ENCODE results near the gene ITPR2. TPM values are rescaled to one million over a fixed set of nuclear protein-coding genes. Genes with fewer than 3 reads are reported as not detected.
"Not testable (repeated sequence)": the region's sequence is repeated elsewhere in the genome, so short reads cannot be mapped to it uniquely, and the experiment has no call there.

ITPR2 gene
- polyA plus RNA-seq, 1 experiment: 3.5 TPM

- DNase-seq (ENCODE audit: low read depth): no peak
- no peak overlapping the region for H3K4me3 ChIP-seq (ENCODE audit: low read depth, low read length)
- TF ChIP-seq, protein P1, sequence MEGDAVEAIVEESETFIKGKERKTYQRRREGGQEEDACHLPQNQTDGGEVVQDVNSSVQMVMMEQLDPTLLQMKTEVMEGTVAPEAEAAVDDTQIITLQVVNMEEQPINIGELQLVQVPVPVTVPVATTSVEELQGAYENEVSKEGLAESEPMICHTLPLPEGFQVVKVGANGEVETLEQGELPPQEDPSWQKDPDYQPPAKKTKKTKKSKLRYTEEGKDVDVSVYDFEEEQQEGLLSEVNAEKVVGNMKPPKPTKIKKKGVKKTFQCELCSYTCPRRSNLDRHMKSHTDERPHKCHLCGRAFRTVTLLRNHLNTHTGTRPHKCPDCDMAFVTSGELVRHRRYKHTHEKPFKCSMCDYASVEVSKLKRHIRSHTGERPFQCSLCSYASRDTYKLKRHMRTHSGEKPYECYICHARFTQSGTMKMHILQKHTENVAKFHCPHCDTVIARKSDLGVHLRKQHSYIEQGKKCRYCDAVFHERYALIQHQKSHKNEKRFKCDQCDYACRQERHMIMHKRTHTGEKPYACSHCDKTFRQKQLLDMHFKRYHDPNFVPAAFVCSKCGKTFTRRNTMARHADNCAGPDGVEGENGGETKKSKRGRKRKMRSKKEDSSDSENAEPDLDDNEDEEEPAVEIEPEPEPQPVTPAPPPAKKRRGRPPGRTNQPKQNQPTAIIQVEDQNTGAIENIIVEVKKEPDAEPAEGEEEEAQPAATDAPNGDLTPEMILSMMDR (IDR thresholded peaks at IDR 0.05; ENCODE audit: insufficient read depth, low read depth, low read length): no peak
- H3K27me3 ChIP-seq (ENCODE audit: control insufficient read depth, insufficient read depth, low read length): no peaks in the 10 kb centered on the region
- CTCF ChIA-PET: interaction anchor here (1.3 kb wide), 1 partner anchor 54 kb away, joined by 3 read pairs; no protein-coding TSS in a partner anchor
- POLR2A ChIA-PET: no interaction called here
- H3K36me3 ChIP-seq (ENCODE audit: control insufficient read depth, insufficient read depth, low read length): no peaks in the 10 kb centered on the region
These were observed 514.3 kb downstream of the ITPR2 start for GRCh38 chr12:26318661-26319068.

GRCh38 chr12:26317942-26318575 lies 514.9 kb downstream of the ITPR2 start:
- Histone ChIP-seq H3K4me3 (ENCODE audit: low read depth, low read length) (no peak overlapping the region), H3K36me3 (ENCODE audit: control insufficient read depth, insufficient read depth, low read length) (no peaks in the 10 kb centered on the region), H3K27me3 (ENCODE audit: control insufficient read depth, insufficient read depth, low read length) (no peaks in the 10 kb centered on the region)
- ChIA-PET POLR2A (no interaction called here), CTCF (interaction anchor here (1.3 kb wide), 1 partner anchor 54 kb away, joined by 3 read pairs; no protein-coding TSS in a partner anchor)
- TF ChIP-seq, protein P1 (IDR thresholded peaks at IDR 0.05; ENCODE audit: insufficient read depth, low read depth, low read length): no peak
- peak; percentile 13 for DNase-seq (ENCODE audit: low read depth)

- H3K36me3 ChIP-seq (ENCODE audit: control insufficient read depth, insufficient read depth, low read length); DNase-seq (ENCODE audit: low read depth); H3K4me3 ChIP-seq (ENCODE audit: low read depth, low read length); POLR2A ChIA-PET; H3K27me3 ChIP-seq (ENCODE audit: control insufficient read depth, insufficient read depth, low read length): not testable (repeated sequence)
- CTCF ChIA-PET: interaction anchor here (0.6 to 0.9 kb wide), 2 partner anchors 17 to 135 kb away, joined by 3 to 4 read pairs; no protein-coding TSS in a partner anchor
These were observed 518.9 kb downstream of the ITPR2 start for GRCh38 chr12:26314103-26314502.

DNA sequence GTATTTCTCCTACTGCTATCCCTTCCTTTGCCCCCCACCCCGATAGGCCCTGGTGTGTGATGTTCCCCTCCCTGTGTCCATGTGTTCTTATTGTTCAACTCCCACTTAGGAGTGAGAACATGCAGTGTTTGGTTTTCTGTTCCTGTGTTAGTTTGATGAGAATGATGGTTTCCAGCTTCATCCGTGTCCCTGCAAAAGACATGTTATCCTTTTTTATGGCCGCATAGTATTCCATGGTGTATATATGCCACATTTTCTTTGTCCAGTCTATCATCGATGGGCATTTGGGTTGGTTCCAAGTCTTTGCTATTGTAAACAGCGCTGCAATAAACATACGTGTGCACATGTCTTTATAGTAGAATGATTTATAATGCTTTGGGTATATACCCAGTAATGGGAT lies 522.5 kb downstream of the ITPR2 start:
- POLR2A ChIA-PET; H3K27me3 ChIP-seq (ENCODE audit: control insufficient read depth, insufficient read depth, low read length): not testable (repeated sequence)
- CTCF ChIA-PET: interaction anchor here (1.2 kb wide), 1 partner anchor 12 kb away, joined by 3 read pairs; no protein-coding TSS in a partner anchor

GRCh38 chr12:26309634-26310033 lies 523.4 kb downstream of the ITPR2 start:
- Histone ChIP-seq H3K36me3 (ENCODE audit: control insufficient read depth, insufficient read depth, low read length) (no peaks in the 10 kb centered on the region), H3K27me3 (ENCODE audit: control insufficient read depth, insufficient read depth, low read length) (no peaks in the 10 kb centered on the region), H3K4me3 (ENCODE audit: low read depth, low read length) (no peak overlapping the region)
- ChIA-PET CTCF (no interaction called here), POLR2A (no interaction called here)
- DNase-seq (ENCODE audit: low read depth): no peak
- TF ChIP-seq, protein P1 (IDR thresholded peaks at IDR 0.05; ENCODE audit: insufficient read depth, low read depth, low read length): no peak

More for the DNA sequence above, 522.5 kb downstream of the ITPR2 start:
- H3K36me3 ChIP-seq (ENCODE audit: control insufficient read depth, insufficient read depth, low read length); H3K4me3 ChIP-seq (ENCODE audit: low read depth, low read length); DNase-seq (ENCODE audit: low read depth): not testable (repeated sequence)

- ChIA-PET CTCF (no interaction called here), POLR2A (no interaction called here)
- Histone ChIP-seq H3K4me3 (ENCODE audit: low read depth, low read length) (no peak overlapping the region), H3K36me3 (ENCODE audit: control insufficient read depth, insufficient read depth, low read length) (no peaks in the 10 kb centered on the region), H3K27me3 (ENCODE audit: control insufficient read depth, insufficient read depth, low read length) (no peaks in the 10 kb centered on the region)
- TF ChIP-seq, protein P1 (IDR thresholded peaks at IDR 0.05; ENCODE audit: insufficient read depth, low read depth, low read length): no peak
- DNase-seq (ENCODE audit: low read depth): no peak
These were observed 528.7 kb downstream of the ITPR2 start for GRCh38 chr12:26304273-26304672.

Measured in BJ (cell line).